ENCODE measurements around the gene GPR161. TPM values are rescaled to one million over a fixed set of nuclear protein-coding genes. Genes with fewer than 3 reads are reported as not detected.
A peak's percentile ranks its signal among the peaks of the same experiment; 100 is the strongest.

Gene GPR161
- total RNA-seq, 1 donor from 2014 or later, result 40.9 TPM

GRCh38 chr1:168079761-168080160 lies 57.0 kb downstream of the GPR161 start:
- Mint-ChIP-seq H3K27ac (ENCODE audit: unreplicated experiment) (no peak overlapping the region), H3K36me3 (ENCODE audit: low read depth, unreplicated experiment) (peaks cover 29% of the 10 kb centered on the region), H3K4me1 (ENCODE audit: unreplicated experiment) (no peaks in the 10 kb centered on the region), H3K9me3 (ENCODE audit: unreplicated experiment) (no peaks in the 10 kb centered on the region), H3K4me3 (ENCODE audit: unreplicated experiment) (no peak overlapping the region), H3K27me3 (ENCODE audit: unreplicated experiment) (peaks cover 2% of the 10 kb centered on the region)
- DNase-seq (ENCODE audit: low spot score), result no peak
- no peak for TF ChIP-seq CTCF (IDR thresholded peaks at IDR 0.05; ENCODE audit: unreplicated experiment)

- Mint-ChIP-seq H3K4me3 (ENCODE audit: unreplicated experiment) (no peak overlapping the region), H3K4me1 (ENCODE audit: unreplicated experiment) (no peaks in the 10 kb centered on the region), H3K27ac (ENCODE audit: unreplicated experiment) (no peak overlapping the region), H3K9me3 (ENCODE audit: unreplicated experiment) (no peaks in the 10 kb centered on the region), H3K36me3 (ENCODE audit: low read depth, unreplicated experiment) (peaks cover 18% of the 10 kb centered on the region), H3K27me3 (ENCODE audit: unreplicated experiment) (no peaks in the 10 kb centered on the region)
- DNase-seq (ENCODE audit: low spot score), result no peak
- peak; percentile 16 for TF ChIP-seq CTCF (IDR thresholded peaks at IDR 0.05; ENCODE audit: unreplicated experiment)
Measured at GRCh38 chr1:168069384-168069783, 67.3 kb downstream of the GPR161 start.

- no peaks in the 10 kb centered on the region for H3K27me3 Mint-ChIP-seq (ENCODE audit: unreplicated experiment)
- no peak overlapping the region for H3K27ac Mint-ChIP-seq (ENCODE audit: unreplicated experiment)
- no peaks in the 10 kb centered on the region for H3K4me1 Mint-ChIP-seq (ENCODE audit: unreplicated experiment)
- TF ChIP-seq CTCF (IDR thresholded peaks at IDR 0.05; ENCODE audit: unreplicated experiment), result no peak
- H3K9me3 Mint-ChIP-seq (ENCODE audit: unreplicated experiment), result no peaks in the 10 kb centered on the region
- DNase-seq (ENCODE audit: low spot score), result no peak
- peaks cover 5% of the 10 kb centered on the region for H3K36me3 Mint-ChIP-seq (ENCODE audit: low read depth, unreplicated experiment)
- H3K4me3 Mint-ChIP-seq (ENCODE audit: unreplicated experiment), result no peak overlapping the region
Measured at GRCh38 chr1:168065506-168065905, 71.2 kb downstream of the GPR161 start.

- Mint-ChIP-seq H3K9me3 (ENCODE audit: unreplicated experiment) (no peaks in the 10 kb centered on the region), H3K27me3 (ENCODE audit: unreplicated experiment) (no peaks in the 10 kb centered on the region), H3K4me3 (ENCODE audit: unreplicated experiment) (no peak overlapping the region), H3K27ac (ENCODE audit: unreplicated experiment) (no peak overlapping the region), H3K36me3 (ENCODE audit: low read depth, unreplicated experiment) (no peaks in the 10 kb centered on the region), H3K4me1 (ENCODE audit: unreplicated experiment) (no peaks in the 10 kb centered on the region)
- TF ChIP-seq CTCF (IDR thresholded peaks at IDR 0.05; ENCODE audit: unreplicated experiment), result no peak
- no peak for DNase-seq (ENCODE audit: low spot score)
Measured at GRCh38 chr1:168064216-168064615, 72.5 kb downstream of the GPR161 start.

- Mint-ChIP-seq H3K4me1 (ENCODE audit: unreplicated experiment) (peaks cover 4% of the 10 kb centered on the region), H3K4me3 (ENCODE audit: unreplicated experiment) (no peak overlapping the region), H3K27me3 (ENCODE audit: unreplicated experiment) (no peaks in the 10 kb centered on the region), H3K27ac (ENCODE audit: unreplicated experiment) (no peak overlapping the region), H3K9me3 (ENCODE audit: unreplicated experiment) (no peaks in the 10 kb centered on the region), H3K36me3 (ENCODE audit: low read depth, unreplicated experiment) (no peaks in the 10 kb centered on the region)
- no peak for DNase-seq (ENCODE audit: low spot score)
- no peak for TF ChIP-seq CTCF (IDR thresholded peaks at IDR 0.05; ENCODE audit: unreplicated experiment)
Measured at GRCh38 chr1:168057921-168058320, 78.8 kb downstream of the GPR161 start.

Measured in endothelial cell (in vitro differentiated cells).